Left lung (tissue), 10 donors: ENCODE results near the gene RAB31. TPM values are rescaled to one million over a fixed set of nuclear protein-coding genes. Genes with fewer than 3 reads are reported as not detected.
A peak's percentile ranks its signal among the peaks of the same experiment; 100 is the strongest.

Experiments used
- ATAC-seq: fragments of 200-7000 bp; cut with Tn5 transposase; one replicate; pipeline ENCODE4 v1.9.1; 2020; ENCODE audit warnings: moderate library complexity
- DNase-seq, 4 donors: peaks; one replicate each; pipeline ENCODE4 v3.0.0-alpha.2; 2013 to 2020
- H3K27ac ChIP-seq, 2 donors: fragments of 200-600 bp; sonication (generic) in 1 of 2; one replicate each; pipeline versions ENCODE4 v1.5.0 to v1.8.0; 2020 to 2021
- H3K27me3 ChIP-seq, 2 donors: fragments of 200-600 bp; sonication (generic) in 1 of 2; one replicate each; pipeline versions ENCODE4 v1.5.0 to v1.8.0; 2020 to 2021
- H3K36me3 ChIP-seq, 2 donors: fragments of 200-600 bp; sonication (generic) in 1 of 2; one replicate each; pipeline versions ENCODE4 v1.5.0 to v1.8.0; 2020 to 2021
- H3K4me1 ChIP-seq, 2 donors: fragments of 200-600 bp; one replicate each; pipeline ENCODE4 v1.8.0; 2021
- H3K4me3 ChIP-seq, 2 donors: fragments of 200-600 bp; sonication (generic) in 1 of 2; one replicate each; pipeline versions ENCODE4 v1.5.0 to v1.8.0; 2020 to 2021; ENCODE audit warnings: mild to moderate bottlenecking in 1 of 2
- H3K9me3 ChIP-seq, 2 donors: fragments of 200-600 bp; sonication (generic) in 1 of 2; one replicate each; pipeline versions ENCODE4 v1.5.0 to v1.8.0; 2020 to 2021
- CTCF ChIP-seq, 2 donors: fragments of 200-600 bp; sonication (generic) in 1 of 2; IDR thresholded peaks; one replicate each; pipeline versions ENCODE4 v1.5.0 to v1.8.0; 2021; ENCODE audit warnings: antibody characterized with exemption in 2 of 2
- intact Hi-C, 2 donors: fragments of 100-400 bp; cut with DNase I; formaldehyde crosslinking; loops; one replicate each; pipeline versions ENCODE4 v1.11.2 to v1.14.2; 2022
- polyA plus RNA-seq, 6 donors: library from polyadenylated mRNA; unstranded; fragments of 120-200 nt; gene quantifications; one replicate each; pipeline ENCODE4 v1.2.1, GENCODE V29; 2013; ENCODE audit not compliant: insufficient read length in 6 of 6
- total RNA-seq, 2 donors: library from RNA; stranded (reverse); fragmentation: NEBNext Ultra II Directional; extraction: Animal tissue kit (Norgen Biotek cat#: 25700); gene quantifications; one replicate each; pipeline ENCODE4 v1.2.1, GENCODE V29; 2021
- donor health status: DM: no; HTN: yes; CAD: no.
- donor health status: DM: no; HTN: no; CAD: no.

The RAB31 gene
- total and polyA plus RNA-seq, 8 donors, result 30.3 to 135 (median 37.3) TPM

GRCh38 chr18:9737472-9738121 is 29.5 kb downstream of the RAB31 start:
- Histone ChIP-seq H3K27ac (no peak overlapping the region), H3K9me3 (no peaks in the 10 kb centered on the region), H3K4me1 (peaks cover 12 to 91% of the 10 kb centered on the region in 2 donors), H3K36me3 (peaks cover 0 to 8% of the 10 kb centered on the region in 2 donors), H3K27me3 (no peaks in the 10 kb centered on the region), H3K4me3 (no peak overlapping the region)
- TF ChIP-seq CTCF (IDR thresholded peaks at IDR 0.05), result no peak
- ATAC-seq (no peak), DNase-seq (no peak)
- intact Hi-C loops, result no loop called here

GRCh38 chr18:9738266-9738969 is 30.3 kb downstream of the RAB31 start:
- Histone ChIP-seq H3K27me3 (no peaks in the 10 kb centered on the region), H3K36me3 (no peaks in the 10 kb centered on the region), H3K9me3 (no peaks in the 10 kb centered on the region), H3K27ac (peak overlapping the region in 1 of 2 donors; percentile 85), H3K4me3 (no peak overlapping the region), H3K4me1 (peaks cover 20 to 92% of the 10 kb centered on the region in 2 donors)
- intact Hi-C loops, result no loop called here
- TF ChIP-seq CTCF (IDR thresholded peaks at IDR 0.05), result no peak
- DNase-seq, result no peak
- ATAC-seq, result no peak

GRCh38 chr18:9739516-9739915 is 31.4 kb downstream of the RAB31 start:
- DNase-seq (no peak), ATAC-seq (no peak)
- H3K4me3 ChIP-seq, result no peak overlapping the region
- no peak for TF ChIP-seq CTCF (IDR thresholded peaks at IDR 0.05)
- peaks cover 23 to 93% of the 10 kb centered on the region in 2 donors for H3K4me1 ChIP-seq
- peak overlapping the region in 1 of 2 donors; percentile 85 for H3K27ac ChIP-seq
- no peaks in the 10 kb centered on the region for H3K36me3 ChIP-seq
- H3K27me3 ChIP-seq, result no peaks in the 10 kb centered on the region
- intact Hi-C loops, result no loop called here
- no peaks in the 10 kb centered on the region for H3K9me3 ChIP-seq

- DNase-seq, result no peak
- peaks cover 23 to 95% of the 10 kb centered on the region in 2 donors for H3K4me1 ChIP-seq
- H3K9me3 ChIP-seq, result no peaks in the 10 kb centered on the region
- H3K4me3 ChIP-seq, result no peak overlapping the region
- no peaks in the 10 kb centered on the region for H3K27me3 ChIP-seq
- TF ChIP-seq CTCF (IDR thresholded peaks at IDR 0.05), result no peak
- H3K36me3 ChIP-seq, result no peaks in the 10 kb centered on the region
- peak overlapping the region in 1 of 2 donors; percentile 85 for H3K27ac ChIP-seq
- no peak for ATAC-seq
- intact Hi-C loops, result no loop called here
These were observed 32.0 kb downstream of the RAB31 start for GRCh38 chr18:9740071-9740470.

- Histone ChIP-seq H3K4me1 (peaks cover 23 to 95% of the 10 kb centered on the region in 2 donors), H3K36me3 (no peaks in the 10 kb centered on the region), H3K27me3 (no peaks in the 10 kb centered on the region), H3K27ac (peak overlapping the region in 1 of 2 donors; percentile 85), H3K4me3 (no peak overlapping the region), H3K9me3 (no peaks in the 10 kb centered on the region)
- intact Hi-C loops, result no loop called here
- DNase-seq (no peak), ATAC-seq (no peak)
- no peak for TF ChIP-seq CTCF (IDR thresholded peaks at IDR 0.05)
These were observed 33.3 kb downstream of the RAB31 start for GRCh38 chr18:9741406-9741792.
